GM19455 (cell line): ENCODE measurements around the gene SHB.
A peak's percentile ranks its signal among the peaks of the same experiment; 100 is the strongest.

Experiments
- ATAC-seq: cut with Tn5 transposase; IDR thresholded peaks from one replicate; pipeline ENCODE4 v1.9.1; 2021; ENCODE audit not compliant: unreplicated experiment

The SHB gene

GRCh38 chr9:37956423-37956820, 112.6 kb downstream of the SHB start:
- no peak for ATAC-seq

DNA sequence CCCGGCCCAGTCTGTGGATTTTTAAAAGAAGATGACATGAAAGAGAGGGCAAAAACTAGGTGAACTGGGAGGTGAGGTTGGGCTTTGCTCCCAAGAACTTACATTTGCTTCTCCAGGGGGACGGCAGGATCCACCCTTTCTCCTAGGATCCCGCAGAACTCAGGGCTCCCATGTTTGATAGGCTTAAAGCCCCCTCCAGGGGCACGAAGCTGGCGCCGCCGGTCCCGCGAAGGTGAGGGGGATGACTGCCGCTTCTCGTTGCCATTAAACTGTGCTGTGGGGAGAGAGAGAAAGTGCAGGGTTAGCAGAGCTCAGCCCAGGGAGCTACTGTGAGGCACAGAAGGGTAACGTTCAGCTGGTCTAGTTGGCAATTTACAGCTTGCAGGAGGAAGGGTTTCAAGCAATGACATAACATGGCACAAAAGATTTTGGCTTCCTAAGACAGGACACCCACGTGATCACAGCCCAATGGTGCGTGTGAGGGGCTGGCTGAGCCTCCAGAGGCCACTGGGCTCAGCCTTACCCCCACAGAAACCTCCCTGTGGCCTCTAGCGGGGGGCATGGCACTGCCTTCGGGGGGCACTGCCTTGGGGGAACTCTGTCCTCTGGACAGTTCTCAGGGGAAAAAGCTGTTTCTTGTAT, 113.1 kb downstream of the SHB start:
- ATAC-seq, result no peak

DNA sequence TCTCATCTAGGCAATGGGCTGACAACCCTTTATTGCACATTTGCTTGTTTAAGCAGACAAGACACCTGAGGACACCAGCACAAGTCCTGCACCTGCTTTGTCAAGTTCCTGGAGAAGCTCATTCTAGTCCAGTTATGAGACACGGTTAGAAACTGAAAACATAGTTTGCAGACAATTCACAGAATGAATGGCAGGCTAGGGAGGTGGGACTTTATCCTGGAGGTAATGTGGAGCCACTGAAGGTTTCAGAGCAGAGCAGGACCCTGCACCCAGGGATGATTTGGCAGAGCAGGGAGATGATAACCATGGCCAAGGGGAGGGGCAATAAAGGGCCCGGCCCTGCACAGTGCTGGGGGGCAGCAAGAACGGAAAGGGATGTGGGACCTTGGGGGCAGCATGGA, 114.4 kb downstream of the SHB start:
- peak; percentile 55 for ATAC-seq

GRCh38 chr9:37953775-37954437, 115.1 kb downstream of the SHB start:
- peak; percentile 69 for ATAC-seq

- peak; percentile 6 for ATAC-seq
Measured at GRCh38 chr9:37953206-37953774, 115.7 kb downstream of the SHB start.

DNA sequence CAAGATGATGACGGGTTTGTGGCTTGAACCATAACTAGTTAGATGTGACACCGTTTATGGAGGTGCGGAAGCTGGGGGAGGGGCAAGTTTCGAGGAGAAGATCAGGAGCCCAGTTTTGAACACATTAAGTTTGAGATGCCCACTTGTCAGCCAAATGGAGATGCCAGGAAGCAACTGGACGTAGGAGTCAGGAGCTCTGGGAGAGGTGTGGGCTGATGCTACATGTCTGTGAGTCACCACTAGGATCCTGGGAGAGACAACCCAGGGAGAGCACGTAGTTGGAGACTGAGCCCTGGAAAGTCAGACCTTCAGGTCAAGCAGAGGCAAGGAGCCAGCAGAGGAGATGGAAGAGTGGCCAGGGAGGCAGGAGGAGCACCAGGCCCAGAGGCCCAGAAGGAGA, 116.3 kb downstream of the SHB start:
- no peak for ATAC-seq

GRCh38 chr9:37951671-37952449, 117.2 kb downstream of the SHB start:
- no peak for ATAC-seq

GRCh38 chr9:37950561-37950960, 118.5 kb downstream of the SHB start:
- ATAC-seq, result no peak

DNA sequence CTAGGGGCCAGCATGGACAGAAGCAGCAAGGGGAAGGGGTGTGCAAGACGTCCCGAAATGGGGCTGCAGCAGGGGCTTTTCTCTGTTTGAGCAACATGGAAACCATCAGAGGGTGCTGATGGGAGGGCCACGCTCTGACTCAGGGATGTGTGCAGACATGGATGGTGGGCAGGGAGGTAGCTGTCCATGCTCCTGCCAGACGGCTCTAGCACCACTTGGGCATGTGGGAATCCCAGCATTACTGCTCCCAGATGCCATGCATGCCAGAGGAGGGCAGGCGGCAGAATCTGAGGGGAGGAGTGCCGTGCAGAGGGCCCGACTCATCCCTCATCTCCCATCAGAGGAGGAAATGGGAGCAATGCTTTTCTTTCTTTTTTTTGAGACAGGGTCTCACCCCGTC, 119.5 kb downstream of the SHB start:
- no peak for ATAC-seq

- ATAC-seq, result no peak
Measured at GRCh38 chr9:37948417-37948980, 120.5 kb downstream of the SHB start.

DNA sequence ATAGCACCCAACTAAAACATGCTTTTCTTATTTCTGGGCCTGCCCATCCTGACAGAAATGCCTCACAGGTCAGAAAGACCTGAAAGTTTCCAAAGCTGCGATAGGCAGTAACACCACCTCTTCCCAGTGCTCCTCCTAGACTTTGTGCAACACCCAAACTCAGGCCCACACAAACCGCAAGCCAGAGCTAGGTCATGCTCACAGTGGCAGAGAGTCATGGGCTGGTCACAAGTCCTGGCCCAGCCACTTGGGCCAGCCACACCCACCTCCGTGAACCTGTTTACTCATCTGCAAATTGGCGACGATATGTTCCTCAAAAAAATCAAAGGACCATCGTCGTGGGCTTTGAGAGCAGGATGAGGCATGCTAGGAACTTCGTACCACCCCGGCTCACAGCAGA, 121.0 kb downstream of the SHB start:
- ATAC-seq, result no peak

- no peak for ATAC-seq
Measured at GRCh38 chr9:37947471-37947870, 121.6 kb downstream of the SHB start.

DNA sequence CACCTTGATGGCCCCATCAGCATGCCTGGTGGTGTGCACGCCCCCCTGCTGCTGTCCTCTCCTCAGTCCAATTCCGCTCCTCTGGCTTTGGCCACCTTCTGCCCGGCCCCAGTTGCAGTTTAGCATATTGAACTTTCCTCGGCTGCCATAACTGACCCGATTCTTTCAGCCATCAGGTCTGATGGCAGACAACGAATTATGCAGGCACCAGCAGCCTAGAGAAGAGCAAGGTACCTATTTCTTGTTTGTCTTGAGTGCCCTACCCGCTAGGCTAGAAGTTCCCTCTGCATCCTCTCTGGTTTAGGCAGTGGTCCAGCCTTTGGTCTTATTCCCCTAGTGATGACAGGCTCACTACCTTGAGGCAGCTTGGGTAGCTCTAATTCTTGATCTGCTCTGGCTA, 122.1 kb downstream of the SHB start:
- ATAC-seq, result no peak

GRCh38 chr9:37946041-37946440, 123.0 kb downstream of the SHB start:
- no peak for ATAC-seq

DNA sequence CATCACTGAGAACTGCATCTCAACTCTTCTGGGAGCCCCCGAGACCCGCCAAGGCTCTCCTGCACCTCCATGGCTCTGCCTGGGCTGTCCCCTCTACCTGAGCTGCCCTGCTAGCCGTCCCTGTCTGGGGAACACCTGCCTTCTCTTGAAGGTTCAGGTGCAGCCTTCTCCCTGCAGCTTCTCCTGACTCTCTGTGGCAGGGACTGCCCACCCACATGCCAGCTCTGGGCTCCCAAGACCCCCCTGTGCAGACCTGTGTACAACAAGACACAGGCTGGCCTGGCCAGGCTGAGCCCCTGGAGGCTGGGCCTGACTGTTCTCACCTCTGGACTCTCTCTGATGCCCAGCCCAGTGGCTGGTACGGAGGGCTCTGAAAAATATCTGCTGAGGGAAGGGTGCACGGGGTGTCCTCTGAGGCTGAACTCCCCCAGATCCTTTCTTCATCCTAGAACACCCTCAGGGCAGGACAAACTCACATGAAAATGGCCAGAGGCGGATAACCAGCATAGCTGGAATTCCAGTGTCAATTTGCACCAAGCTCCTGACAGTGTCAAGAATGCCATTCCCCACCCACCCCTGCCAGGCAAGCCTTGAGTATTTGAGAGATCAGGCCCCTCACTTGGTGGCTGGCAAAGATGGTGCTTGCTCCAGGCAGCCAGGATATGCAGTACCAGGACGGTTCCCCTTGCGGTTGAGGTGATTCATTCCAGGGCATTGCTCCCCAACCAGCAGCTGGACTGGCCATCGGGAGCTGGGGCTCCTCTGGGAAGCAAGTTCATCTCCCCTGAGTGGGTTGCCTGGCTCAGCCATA, 124.2 kb downstream of the SHB start:
- ATAC-seq, result no peak

DNA sequence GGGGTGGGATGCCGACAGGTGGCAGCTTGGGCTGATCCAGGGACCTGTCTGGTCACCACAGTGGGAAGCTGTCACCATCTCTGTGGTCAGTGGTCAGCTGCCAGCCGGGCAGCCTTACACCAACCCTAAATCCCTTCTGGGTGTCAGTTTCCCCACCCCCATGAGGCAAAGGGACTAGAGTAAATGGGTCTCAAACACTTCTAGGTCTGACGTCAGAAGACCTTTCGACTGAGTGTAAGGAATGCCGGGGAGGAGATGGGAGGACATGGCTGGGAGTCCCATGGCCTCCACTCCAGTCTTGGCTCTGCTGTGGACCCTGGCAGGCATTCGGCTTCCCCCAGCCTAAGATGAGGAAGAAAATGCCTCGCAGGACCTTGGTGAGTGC, 124.8 kb downstream of the SHB start:
- ATAC-seq, result no peak

GRCh38 chr9:37943345-37944265, 125.4 kb downstream of the SHB start:
- no peak for ATAC-seq

DNA sequence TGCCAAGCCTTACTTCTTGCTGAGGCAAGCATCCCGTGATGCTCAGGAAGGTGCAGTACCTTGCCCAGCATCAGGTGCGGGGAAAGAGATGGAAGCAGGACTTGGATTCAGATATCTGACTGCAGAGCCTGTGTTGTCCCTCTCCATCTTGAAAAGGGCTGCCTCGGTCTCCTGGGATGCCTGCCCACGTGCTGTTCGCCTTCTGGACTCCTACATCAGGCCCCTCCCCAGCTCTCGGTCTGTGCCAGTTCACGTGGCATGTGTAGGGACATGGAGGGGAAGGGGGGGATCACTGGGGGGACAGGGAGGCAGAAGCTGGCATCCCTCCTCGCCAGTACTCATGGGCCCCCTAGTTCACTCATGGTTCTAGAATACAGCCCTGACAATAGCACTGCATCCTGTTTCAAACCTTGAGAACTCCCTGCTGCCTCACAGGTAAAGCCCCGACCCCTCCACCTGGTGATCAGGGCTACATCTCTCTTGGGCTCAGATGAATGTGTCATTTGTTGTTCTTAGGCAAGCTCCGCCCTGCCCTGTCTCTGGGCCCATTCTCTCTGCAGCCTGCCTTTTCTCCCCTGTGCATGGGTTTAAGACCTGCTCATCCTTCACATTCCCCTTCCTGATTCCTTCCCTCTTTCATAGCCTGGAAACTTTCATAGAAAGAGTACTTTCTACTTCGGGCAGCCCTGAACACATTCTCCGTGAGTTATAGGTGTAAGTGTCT, 126.2 kb downstream of the SHB start:
- no peak for ATAC-seq

DNA sequence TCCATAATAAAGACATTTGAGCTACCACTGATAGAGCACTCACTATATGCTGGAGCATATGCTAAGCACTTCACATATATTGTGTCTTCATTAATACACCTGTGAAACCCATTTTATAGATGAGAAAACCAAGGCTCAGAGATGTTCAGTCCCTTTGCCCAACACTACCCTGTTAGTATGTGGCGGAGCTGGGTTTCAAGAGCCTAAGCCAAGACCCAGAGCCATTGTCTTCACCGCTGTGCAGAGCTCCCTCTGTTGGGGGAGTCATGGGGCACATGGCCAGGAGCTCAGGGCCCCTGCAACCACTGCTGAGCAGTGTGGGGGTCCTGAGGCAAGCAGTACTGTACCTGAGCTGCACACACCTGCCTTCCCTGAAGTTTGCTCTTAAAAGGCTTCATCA, 127.8 kb downstream of the SHB start:
- no peak for ATAC-seq
